T-cell (primary cell): ENCODE results near the gene ABCA10. TPM values are rescaled to one million over a fixed set of nuclear protein-coding genes. Genes with fewer than 3 reads are reported as not detected.

ENCODE experiments used
- ATAC-seq, 4 experiments: fragments of 200-7000 bp in 3 of 4; fragments of 150-1000 bp in 1 of 4; cut with Tn5 transposase; replicated peaks in 1 of 4; 1 replicate in 3 of 4; 2 replicates in 1 of 4; pipeline ENCODE4 v1.10.0; 2021; ENCODE audit warnings: moderate library complexity in 3 of 4, mild to moderate bottlenecking in 2 of 4, moderate number of reproducible peaks in 1 of 4
- CTCF ChIA-PET, 2 donors: fragments of 300-600 bp; sonication (Branson Sonifier 250); formaldehyde crosslinking; loops; one replicate each; lab custom pipeline; 2022; ENCODE audit warnings: antibody characterized with exemption in 2 of 2; lab: Charles Lee
- POLR2A ChIA-PET, 2 donors: fragments of 300-600 bp; sonication (Branson Sonifier 250); formaldehyde crosslinking; loops; one replicate each; lab custom pipeline; 2022; ENCODE audit warnings: antibody characterized with exemption in 2 of 2; lab: Charles Lee
- DNase-seq, 35 experiments: peaks; one replicate each; pipeline versions ENCODE4 v3.0.0 to v3.0.0-alpha.2; 2013 to 2023
- H3K27ac ChIP-seq: one replicate; pipeline ENCODE4 v1.5.1; 2013; ENCODE audit warnings: low read length
- H3K27me3 ChIP-seq, 2 experiments: replicated peaks in 1 of 2; 1 replicate in 1 of 2; 2 replicates in 1 of 2; pipeline versions ENCODE4 v1.6.1 to v1.7.0; 2013; ENCODE audit warnings: low read length in 1 of 2, mixed read lengths in 1 of 2; ENCODE audit not compliant: control insufficient read depth in 2 of 2, insufficient read depth in 2 of 2; ENCODE audit errors: extremely low read depth in 1 of 2
- H3K36me3 ChIP-seq, 2 donors: 1 replicate in 1 of 2; 2 replicates in 1 of 2; pipeline versions ENCODE4 v1.6.1 to v1.7.0; 2013; ENCODE audit warnings: low read length in 1 of 2; ENCODE audit not compliant: control insufficient read depth in 2 of 2, insufficient read depth in 1 of 2; ENCODE audit errors: extremely low read depth in 1 of 2
- H3K4me1 ChIP-seq, 2 experiments: 1 replicate in 1 of 2; 2 replicates in 1 of 2; pipeline versions ENCODE4 v1.6.1 to v1.7.0; 2013; ENCODE audit warnings: low read length in 2 of 2, mixed read lengths in 1 of 2; ENCODE audit not compliant: insufficient read depth in 2 of 2, control insufficient read depth in 1 of 2; ENCODE audit errors: extremely low read depth in 1 of 2
- H3K4me3 ChIP-seq, 2 donors: 1 replicate in 1 of 2; 2 replicates in 1 of 2; pipeline versions ENCODE4 v1.5.1 to v1.7.0; 2013; ENCODE audit warnings: mild to moderate bottlenecking in 2 of 2, low read length in 1 of 2, moderate library complexity in 1 of 2; ENCODE audit not compliant: control insufficient read depth in 1 of 2; ENCODE audit errors: extremely low read depth in 1 of 2
- H3K9me3 ChIP-seq: 2 replicates; pipeline ENCODE4 v1.7.0; 2013
- H3K27ac Mint-ChIP-seq, 2 donors: one replicate each; pipeline ENCODE4 v1.8.0; 2020 to 2021; ENCODE audit warnings: mild to moderate bottlenecking in 2 of 2, mixed read lengths in 2 of 2
- H3K27me3 Mint-ChIP-seq, 2 donors: one replicate each; pipeline ENCODE4 v1.8.0; 2021 to 2022; ENCODE audit warnings: mixed read lengths in 2 of 2
- H3K36me3 Mint-ChIP-seq: one replicate; pipeline ENCODE4 v1.8.0; 2021; ENCODE audit warnings: mixed read lengths
- H3K4me1 Mint-ChIP-seq, 3 donors: one replicate each; pipeline ENCODE4 v1.8.0; 2020 to 2022; ENCODE audit warnings: mixed read lengths in 3 of 3, mild to moderate bottlenecking in 1 of 3
- H3K4me3 Mint-ChIP-seq, 3 donors: one replicate each; pipeline ENCODE4 v1.8.0; 2020 to 2022; ENCODE audit warnings: mild to moderate bottlenecking in 3 of 3, mixed read lengths in 3 of 3, moderate library complexity in 3 of 3
- H3K9me3 Mint-ChIP-seq, 3 donors: one replicate each; pipeline ENCODE4 v1.8.0; 2020 to 2022; ENCODE audit warnings: mixed read lengths in 3 of 3
- WGBS: methylation state at CpG from one replicate; pipeline ENCODE4 v1.1.5; 2013; ENCODE audit warnings: missing lambda C conversion rate; ENCODE audit not compliant: insufficient coverage; 5-methylcytosine and 5-hydroxymethylcytosine counted together
- total RNA-seq, 35 experiments: library from RNA in 6 of 35; stranded (reverse) in 6 of 35; fragments of 120-200 nt in 1 of 35; gene quantifications; one replicate each; pipeline versions ENCODE4 v1.2.1 to v1.2.4 and lab custom pipeline; 2013 to 2026

The ABCA10 gene
- total RNA-seq, 5 donors from 2014 or later (not counting 1 experiment from before 2014, with no cell fraction given): 1.4 to 3.5 (median 1.6) TPM

GRCh38 chr17:69179227-69179952 is 49.2 kb downstream of the ABCA10 start:
- POLR2A ChIA-PET: no interaction called here
- no peaks in the 10 kb centered on the region for H3K27me3 ChIP-seq

GRCh38 chr17:69176457-69176795 is 52.2 kb downstream of the ABCA10 start:
- POLR2A ChIA-PET: no interaction called here
- no peak for DNase-seq
- H3K4me3 ChIP-seq: no peak overlapping the region
- CTCF ChIA-PET: no interaction called here
- no peak overlapping the region for H3K27ac Mint-ChIP-seq
- no peaks in the 10 kb centered on the region for H3K27me3 ChIP-seq
- no peak overlapping the region for H3K27ac ChIP-seq
- no peaks in the 10 kb centered on the region for H3K4me1 Mint-ChIP-seq
- no peaks in the 10 kb centered on the region for H3K9me3 Mint-ChIP-seq
- WGBS: no CpG with 5 or more reads among the region's 1 CpG
- H3K4me1 ChIP-seq: no peaks in the 10 kb centered on the region
- H3K4me3 Mint-ChIP-seq: no peak overlapping the region
- ATAC-seq: no peak
- H3K36me3 ChIP-seq: no peaks in the 10 kb centered on the region
- no peaks in the 10 kb centered on the region for H3K27me3 Mint-ChIP-seq
- no peaks in the 10 kb centered on the region for H3K9me3 ChIP-seq
- H3K36me3 Mint-ChIP-seq: peaks cover 2% of the 10 kb centered on the region

More at GRCh38 chr17:69179227-69179952, 49.2 kb downstream of the ABCA10 start:
- Histone ChIP-seq H3K4me3 (no peak overlapping the region), H3K4me1 (no peaks in the 10 kb centered on the region), H3K9me3 (no peaks in the 10 kb centered on the region), H3K27ac (no peak overlapping the region), H3K36me3 (no peaks in the 10 kb centered on the region)
- H3K4me1 Mint-ChIP-seq: no peaks in the 10 kb centered on the region
- H3K27me3 Mint-ChIP-seq: no peaks in the 10 kb centered on the region
- no CpG with 5 or more reads among the region's 4 CpGs for WGBS
- no peaks in the 10 kb centered on the region for H3K9me3 Mint-ChIP-seq
- ATAC-seq: no peak
- DNase-seq: no peak
- no peak overlapping the region for H3K4me3 Mint-ChIP-seq
- H3K27ac Mint-ChIP-seq: no peak overlapping the region
- CTCF ChIA-PET: no interaction called here
- no peaks in the 10 kb centered on the region for H3K36me3 Mint-ChIP-seq

GRCh38 chr17:69175625-69176456 is 52.8 kb downstream of the ABCA10 start:
- Mint-ChIP-seq H3K27me3 (no peaks in the 10 kb centered on the region), H3K4me3 (no peak overlapping the region), H3K9me3 (no peaks in the 10 kb centered on the region), H3K4me1 (no peaks in the 10 kb centered on the region), H3K27ac (no peak overlapping the region), H3K36me3 (peaks cover 2% of the 10 kb centered on the region)
- no peaks in the 10 kb centered on the region for H3K27me3 ChIP-seq
- H3K27ac ChIP-seq: no peak overlapping the region
- no peaks in the 10 kb centered on the region for H3K9me3 ChIP-seq
- H3K4me1 ChIP-seq: no peaks in the 10 kb centered on the region
- no CpG with 5 or more reads among the region's 4 CpGs for WGBS
- ChIA-PET POLR2A (no interaction called here), CTCF (no interaction called here)
- H3K36me3 ChIP-seq: no peaks in the 10 kb centered on the region
- no peak overlapping the region for H3K4me3 ChIP-seq
- no peak for DNase-seq
- no peak for ATAC-seq

GRCh38 chr17:69175262-69175624 is 53.4 kb downstream of the ABCA10 start:
- no peak overlapping the region for H3K27ac ChIP-seq

GRCh38 chr17:69173118-69173517 is 55.5 kb downstream of the ABCA10 start:
- H3K36me3 ChIP-seq: no peaks in the 10 kb centered on the region
- ATAC-seq: no peak
- H3K4me3 ChIP-seq: no peak overlapping the region
- WGBS: no CpG with 5 or more reads among the region's 2 CpGs
- H3K27ac Mint-ChIP-seq: no peak overlapping the region
- H3K4me1 ChIP-seq: no peaks in the 10 kb centered on the region
- no peak overlapping the region for H3K4me3 Mint-ChIP-seq
- H3K27ac ChIP-seq: no peak overlapping the region
- H3K27me3 ChIP-seq: no peaks in the 10 kb centered on the region
- ChIA-PET CTCF (no interaction called here), POLR2A (no interaction called here)
- H3K9me3 Mint-ChIP-seq: peaks cover 0 to 7% (median 0%) of the 10 kb centered on the region in 3 donors
- peaks cover 13% of the 10 kb centered on the region for H3K36me3 Mint-ChIP-seq
- DNase-seq: no peak
- H3K9me3 ChIP-seq: no peaks in the 10 kb centered on the region
- H3K4me1 Mint-ChIP-seq: no peaks in the 10 kb centered on the region
- no peaks in the 10 kb centered on the region for H3K27me3 Mint-ChIP-seq

More at GRCh38 chr17:69175262-69175624, 53.4 kb downstream of the ABCA10 start:
- peaks cover 2% of the 10 kb centered on the region for H3K36me3 Mint-ChIP-seq
- no peaks in the 10 kb centered on the region for H3K9me3 Mint-ChIP-seq
- WGBS: 93% methylated on average over 3 of the region's 4 CpGs
- no peaks in the 10 kb centered on the region for H3K27me3 Mint-ChIP-seq
- ChIA-PET POLR2A (no interaction called here), CTCF (no interaction called here)
- H3K27me3 ChIP-seq: no peaks in the 10 kb centered on the region
- H3K4me1 ChIP-seq: no peaks in the 10 kb centered on the region
- H3K4me3 Mint-ChIP-seq: no peak overlapping the region
- no peaks in the 10 kb centered on the region for H3K9me3 ChIP-seq
- H3K4me1 Mint-ChIP-seq: no peaks in the 10 kb centered on the region
- DNase-seq (no peak), ATAC-seq (no peak)
- H3K4me3 ChIP-seq: no peak overlapping the region
- no peak overlapping the region for H3K27ac Mint-ChIP-seq
- H3K36me3 ChIP-seq: no peaks in the 10 kb centered on the region

- no peak for DNase-seq
- H3K36me3 Mint-ChIP-seq: peaks cover 17% of the 10 kb centered on the region
Observed at GRCh38 chr17:69170377-69170776, 58.2 kb downstream of the ABCA10 start.

More at GRCh38 chr17:69170377-69170776, 58.2 kb downstream of the ABCA10 start:
- Histone ChIP-seq H3K27me3 (no peaks in the 10 kb centered on the region), H3K9me3 (no peaks in the 10 kb centered on the region), H3K4me3 (no peak overlapping the region), H3K27ac (no peak overlapping the region), H3K36me3 (no peaks in the 10 kb centered on the region), H3K4me1 (no peaks in the 10 kb centered on the region)
- Mint-ChIP-seq H3K9me3 (peaks cover 0 to 7% (median 0%) of the 10 kb centered on the region in 3 donors), H3K27ac (no peak overlapping the region), H3K4me3 (no peak overlapping the region), H3K4me1 (no peaks in the 10 kb centered on the region), H3K27me3 (no peaks in the 10 kb centered on the region)
- POLR2A ChIA-PET: no interaction called here
- ATAC-seq: no peak
- CTCF ChIA-PET: no interaction called here
